A673 (cell line): Measurements from ENCODE around the gene GNA14. TPM values are rescaled to one million over a fixed set of nuclear protein-coding genes. Genes with fewer than 3 reads are reported as not detected.

ENCODE experiments used
- BruUV-seq: library from RNA; stranded (reverse); fragments of 400-500 nt; replicated peaks from 2 replicates; lab custom pipeline; 2021; lab: Mats Ljungman, UMichigan
- CTCF ChIA-PET: fragments of 300-600 bp; sonication (Branson Sonifier 250); formaldehyde crosslinking; loops from one replicate; lab custom pipeline; 2022; ENCODE audit warnings: antibody characterized with exemption; lab: Charles Lee
- POLR2A ChIA-PET: fragments of 300-600 bp; sonication (Branson Sonifier 250); formaldehyde crosslinking; loops from one replicate; lab custom pipeline; 2022; ENCODE audit warnings: antibody characterized with exemption; ENCODE audit not compliant: low non-redundant PET; lab: Charles Lee
- DNase-seq: peaks from one replicate; pipeline ENCODE4 v3.0.0-alpha.2; 2015; ENCODE audit warnings: low spot score
- H3K27ac ChIP-seq: fragments of 200-600 bp; sonication (generic); 2 replicates; pipeline ENCODE4 v1.5.1; 2016; ENCODE audit warnings: mixed run types, low read depth, mild to moderate bottlenecking, mixed read lengths, antibody characterized with exemption, low read length; ENCODE audit not compliant: poor library complexity, severe bottlenecking
- H3K27me3 ChIP-seq: fragments of 200-600 bp; sonication (generic); replicated peaks from 2 replicates; pipeline ENCODE4 v1.6.1; 2017; ENCODE audit warnings: mixed run types, low read depth, mild to moderate bottlenecking, mixed read lengths, antibody characterized with exemption, low read length; ENCODE audit not compliant: insufficient read depth, poor library complexity
- H3K36me3 ChIP-seq: fragments of 200-600 bp; sonication (generic); 2 replicates; pipeline ENCODE4 v1.6.1; 2016; ENCODE audit warnings: mixed run types, mild to moderate bottlenecking, mixed read lengths, antibody characterized with exemption, low read length; ENCODE audit not compliant: insufficient read depth, poor library complexity, severe bottlenecking
- H3K4me1 ChIP-seq: fragments of 200-600 bp; sonication (generic); 2 replicates; pipeline ENCODE4 v1.6.1; 2017; ENCODE audit warnings: mixed run types, mild to moderate bottlenecking, mixed read lengths, antibody characterized with exemption, low read length; ENCODE audit not compliant: insufficient read depth, poor library complexity, severe bottlenecking
- H3K4me3 ChIP-seq: fragments of 200-600 bp; sonication (generic); 2 replicates; pipeline ENCODE4 v1.5.1; 2016; ENCODE audit warnings: low read depth, mixed run types, mild to moderate bottlenecking, mixed read lengths, low read length; ENCODE audit not compliant: poor library complexity, severe bottlenecking
- H3K9me3 ChIP-seq: fragments of 200-600 bp; sonication (generic); 2 replicates; pipeline ENCODE4 v1.6.1; 2016; ENCODE audit warnings: mixed run types, low read depth, mild to moderate bottlenecking, mixed read lengths, antibody characterized with exemption, low read length; ENCODE audit not compliant: poor library complexity, severe bottlenecking
- CTCF ChIP-seq: fragments of 300-800, 200-600 bp; sonication (generic); conservative IDR thresholded peaks from 2 replicates; pipeline ENCODE4 v1.5.1; 2017; ENCODE audit warnings: low read depth, mild to moderate bottlenecking, antibody characterized with exemption, low read length, moderate library complexity, mixed read lengths
- EZH2 ChIP-seq: fragments of 200-600 bp; sonication (generic); IDR thresholded peaks from 2 replicates; pipeline ENCODE4 v1.6.1; 2017; ENCODE audit warnings: borderline replicate concordance, low read depth, mild to moderate bottlenecking, mixed read lengths, antibody characterized with exemption, low read length; ENCODE audit not compliant: poor library complexity, severe bottlenecking
- intact Hi-C: fragments of 100-400 bp; cut with micrococcal nuclease; formaldehyde crosslinking; loops from one replicate; pipeline ENCODE4 v1.10.0; 2022; ENCODE audit not compliant: unreplicated experiment
- total RNA-seq: library from RNA; stranded (reverse); gene quantifications from 2 replicates; pipeline ENCODE4 v1.2.3, GENCODE V29; 2021

GNA14 gene
- total RNA-seq, 1 experiment from 2014 or later = 2.7 TPM

GRCh38 chr9:77563174-77563573 lies 84.9 kb downstream of the GNA14 start:
- H3K27ac ChIP-seq = no peak overlapping the region
- intact Hi-C loops = no loop called here
- DNase-seq = no peak
- CTCF ChIA-PET = no interaction called here
- no peaks in the 10 kb centered on the region for H3K36me3 ChIP-seq
- no peaks in the 10 kb centered on the region for H3K27me3 ChIP-seq
- BruUV-seq = no TSS peak
- H3K9me3 ChIP-seq = no peaks in the 10 kb centered on the region
- TF ChIP-seq CTCF = no peak
- no peak for TF ChIP-seq EZH2
- no peak overlapping the region for H3K4me3 ChIP-seq
- POLR2A ChIA-PET = no interaction called here
- H3K4me1 ChIP-seq = no peaks in the 10 kb centered on the region

DNA sequence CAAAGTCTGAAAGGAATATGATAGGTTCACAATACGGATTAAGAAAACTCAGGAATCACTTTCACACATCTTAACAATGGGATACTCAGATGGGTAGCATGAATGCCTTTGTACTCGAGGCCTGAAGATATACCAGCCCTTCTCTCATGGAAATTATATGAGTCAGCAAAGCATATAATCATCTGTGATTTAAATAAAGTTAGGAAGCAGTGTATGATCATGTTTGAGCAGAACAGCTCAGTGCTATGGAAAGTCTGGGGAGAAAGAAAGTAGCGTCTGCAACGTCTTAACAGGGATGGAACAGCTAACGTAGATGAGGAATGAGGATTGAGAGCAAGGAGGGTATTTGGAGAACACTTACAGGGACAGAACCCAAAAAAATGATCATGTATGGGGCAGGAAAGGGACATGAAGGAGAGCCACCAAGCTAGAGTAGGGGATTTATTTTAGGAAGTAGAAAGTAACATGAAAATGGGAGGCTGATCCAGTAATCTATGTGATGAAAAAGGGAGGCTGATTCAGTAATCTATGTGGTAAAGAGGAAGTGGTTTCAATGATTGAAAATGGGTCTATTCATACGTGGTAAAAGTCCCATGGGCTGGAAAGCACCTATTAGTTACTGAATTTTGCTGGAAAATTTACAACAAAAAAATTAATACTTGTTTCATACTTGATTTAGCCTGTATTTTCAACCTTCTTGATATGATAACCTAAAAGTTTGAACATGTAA lies 85.9 kb downstream of the GNA14 start:
- no peaks in the 10 kb centered on the region for H3K36me3 ChIP-seq
- no peak overlapping the region for H3K27ac ChIP-seq
- no peaks in the 10 kb centered on the region for H3K27me3 ChIP-seq
- H3K4me3 ChIP-seq = no peak overlapping the region
- no TSS peak for BruUV-seq
- ChIA-PET CTCF (no interaction called here), POLR2A (no interaction called here)
- DNase-seq = no peak
- intact Hi-C loops = no loop called here
- no peak for TF ChIP-seq EZH2
- TF ChIP-seq CTCF = no peak
- H3K4me1 ChIP-seq = no peaks in the 10 kb centered on the region
- H3K9me3 ChIP-seq = no peaks in the 10 kb centered on the region

DNA sequence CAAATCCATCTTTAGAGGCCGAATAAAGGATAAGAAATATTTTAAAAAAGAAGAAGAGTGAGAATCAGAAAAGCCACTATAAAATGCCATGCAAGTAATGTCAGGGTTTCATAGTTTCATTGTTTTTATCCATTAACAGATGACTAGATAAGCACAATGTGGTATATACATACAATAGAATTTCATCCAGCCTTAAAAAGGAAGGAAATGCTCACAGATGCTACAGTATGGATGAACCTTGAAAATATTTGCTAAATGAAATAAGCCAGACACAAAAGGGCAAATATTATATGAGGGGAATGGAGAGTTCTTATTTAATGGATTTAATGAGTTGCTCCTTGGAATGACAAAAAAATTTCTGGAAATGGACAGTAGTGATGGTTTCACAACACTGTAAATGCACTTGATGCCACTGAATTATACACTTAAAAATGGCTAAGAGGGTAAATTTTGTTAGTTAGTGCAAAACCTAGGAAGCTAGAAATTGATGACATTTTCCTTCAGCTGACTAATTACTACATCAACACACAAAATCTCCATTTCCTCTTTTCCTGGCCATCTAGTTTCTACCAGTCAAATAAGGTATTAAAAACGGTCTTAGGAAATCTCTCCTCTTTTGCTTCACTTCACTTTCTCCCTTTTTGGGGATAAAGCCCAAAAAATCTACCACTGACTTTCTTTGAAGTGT lies 86.6 kb downstream of the GNA14 start:
- no peaks in the 10 kb centered on the region for H3K4me1 ChIP-seq
- TF ChIP-seq EZH2 (no peak), CTCF (no peak)
- H3K27me3 ChIP-seq = no peaks in the 10 kb centered on the region
- no peaks in the 10 kb centered on the region for H3K9me3 ChIP-seq
- DNase-seq = no peak
- no peak overlapping the region for H3K4me3 ChIP-seq
- H3K36me3 ChIP-seq = no peaks in the 10 kb centered on the region
- no TSS peak for BruUV-seq
- ChIA-PET CTCF (no interaction called here), POLR2A (no interaction called here)
- intact Hi-C loops = no loop called here
- no peak overlapping the region for H3K27ac ChIP-seq
